Esophagus muscularis mucosa (tissue), 4 donors: ENCODE data around the gene PAQR5. TPM values are rescaled to one million over a fixed set of nuclear protein-coding genes. Genes with fewer than 3 reads are reported as not detected.

Experiments
- DNase-seq: peaks from one replicate; pipeline ENCODE4 v3.0.0-alpha.2; 2017; ENCODE audit errors: extremely low spot score
- H3K27ac ChIP-seq, 4 donors: fragments of 200-600 bp; sonication (generic); replicated peaks in 1 of 4; 1 replicate in 3 of 4; 2 replicates in 1 of 4; pipeline ENCODE4 v1.5.1; 2016 to 2019; ENCODE audit warnings: mild to moderate bottlenecking in 1 of 4
- H3K27me3 ChIP-seq, 4 donors: fragments of 200-600 bp; sonication (generic); one replicate each; pipeline versions ENCODE4 v1.5.1 to v1.6.0; 2016 to 2019
- H3K36me3 ChIP-seq, 4 donors: fragments of 200-600 bp; sonication (generic); one replicate each; pipeline ENCODE4 v1.5.1; 2016 to 2019
- H3K4me1 ChIP-seq, 4 donors: fragments of 200-600 bp; sonication (generic); one replicate each; pipeline ENCODE4 v1.5.1; 2016 to 2019
- H3K4me3 ChIP-seq, 4 donors: fragments of 200-600 bp; sonication (generic); 1 replicate in 2 of 4; 2 replicates in 2 of 4; pipeline ENCODE4 v1.5.1; 2016 to 2019; ENCODE audit warnings: mild to moderate bottlenecking in 4 of 4, moderate library complexity in 1 of 4
- H3K9me3 ChIP-seq, 4 donors: fragments of 200-600 bp; sonication (generic); 1 replicate in 3 of 4; 2 replicates in 1 of 4; pipeline ENCODE4 v1.5.1; 2016 to 2019
- CTCF ChIP-seq, 3 experiments: fragments of 200-600 bp in 2 of 3; fragments of 450-650 bp in 1 of 3; sonication (generic) in 2 of 3; IDR thresholded peaks; one replicate each; pipeline ENCODE4 v1.5.1; 2017 to 2019; ENCODE audit warnings: antibody characterized with exemption in 3 of 3, mild to moderate bottlenecking in 2 of 3, moderate library complexity in 1 of 3
- EP300 ChIP-seq: sonication (generic); formaldehyde crosslinking; IDR thresholded peaks from one replicate; pipeline ENCODE4 v1.6.1; 2017; ENCODE audit warnings: antibody characterized with exemption
- POLR2A ChIP-seq: fragments of 450-650 bp; IDR thresholded peaks from one replicate; pipeline ENCODE4 v1.6.1; 2017; ENCODE audit warnings: antibody characterized with exemption, moderate library complexity, mild to moderate bottlenecking, low read depth
- POLR2AphosphoS5 ChIP-seq, 2 donors: sonication (generic); formaldehyde crosslinking; IDR thresholded peaks; one replicate each; pipeline ENCODE4 v1.6.1; 2017; ENCODE audit warnings: antibody characterized with exemption in 2 of 2
- WGBS: methylation state at CpG from one replicate; pipeline ENCODE4 v1.1.5; 2018; 5-methylcytosine and 5-hydroxymethylcytosine counted together
- intact Hi-C: fragments of 100-400 bp; cut with DNase I; formaldehyde crosslinking; loops from one replicate; pipeline ENCODE4 v1.15.1; 2023
- total RNA-seq, 4 donors: library from RNA; depleted of rRNA; stranded (reverse); fragments of >200 nt; gene quantifications; one replicate each; pipeline versions ENCODE4 v1.1.0 to v1.2.1, GENCODE V29; 2016

PAQR5 gene
- total RNA-seq, 4 donors from 2014 or later, result 0.32 to 3.0 (median 1.5) TPM

GRCh38 chr15:69391046-69391757 is 92.5 kb downstream of the PAQR5 start:
- intact Hi-C loops, result loop anchor here (10.0 kb wide), 1 partner anchor 126 kb away; no protein-coding TSS in a partner anchor
- TF ChIP-seq EP300, result no peak
- no peak for TF ChIP-seq POLR2AphosphoS5 (IDR thresholded peaks at IDR 0.05)
- no peak for TF ChIP-seq POLR2A
- no peak for TF ChIP-seq CTCF (IDR thresholded peaks at IDR 0.05)
- Histone ChIP-seq H3K27me3 (peaks cover 0 to 10% (median 0%) of the 10 kb centered on the region in 4 donors), H3K4me3 (no peak overlapping the region), H3K27ac (no peak overlapping the region), H3K36me3 (no peaks in the 10 kb centered on the region), H3K4me1 (peaks cover 7 to 10% (median 10%) of the 10 kb centered on the region in 4 donors), H3K9me3 (no peaks in the 10 kb centered on the region)
- DNase-seq, result no peak
- WGBS, result 91% methylated on average over 10 of the region's 11 CpGs

- no peak for DNase-seq
- intact Hi-C loops, result loop anchor here (10.0 kb wide), 1 partner anchor 128 kb away; no protein-coding TSS in a partner anchor
- peaks cover 7 to 10% (median 10%) of the 10 kb centered on the region in 4 donors for H3K4me1 ChIP-seq
- H3K9me3 ChIP-seq, result no peaks in the 10 kb centered on the region
- H3K27ac ChIP-seq, result no peak overlapping the region
- WGBS, result 73% methylated on average over 4 of the region's 4 CpGs
- H3K36me3 ChIP-seq, result no peaks in the 10 kb centered on the region
- no peak overlapping the region for H3K4me3 ChIP-seq
- peaks cover 0 to 10% (median 0%) of the 10 kb centered on the region in 4 donors for H3K27me3 ChIP-seq
- TF ChIP-seq POLR2A (no peak), POLR2AphosphoS5 (IDR thresholded peaks at IDR 0.05) (no peak), EP300 (no peak), CTCF (IDR thresholded peaks at IDR 0.05) (no peak)
These were observed 93.6 kb downstream of the PAQR5 start for GRCh38 chr15:69392352-69392751.

- H3K4me3 ChIP-seq, result no peak overlapping the region
- no peak for TF ChIP-seq POLR2A
- no peak for TF ChIP-seq POLR2AphosphoS5 (IDR thresholded peaks at IDR 0.05)
- TF ChIP-seq EP300, result no peak
- no peak for TF ChIP-seq CTCF (IDR thresholded peaks at IDR 0.05)
- no peak for DNase-seq
- H3K27ac ChIP-seq, result no peak overlapping the region
- WGBS, result 63% methylated on average over 11 of the region's 11 CpGs
- peaks cover 7 to 10% (median 10%) of the 10 kb centered on the region in 4 donors for H3K4me1 ChIP-seq
- H3K36me3 ChIP-seq, result no peaks in the 10 kb centered on the region
- H3K9me3 ChIP-seq, result no peaks in the 10 kb centered on the region
- H3K27me3 ChIP-seq, result peaks cover 0 to 10% (median 0%) of the 10 kb centered on the region in 4 donors
- intact Hi-C loops, result loop anchor here (2.0 to 10.0 kb wide), 2 partner anchors 129 to 233 kb away; partner anchors contain the start of gene GLCE
These were observed 95.2 kb downstream of the PAQR5 start for GRCh38 chr15:69393831-69394491.

GRCh38 chr15:69394556-69395282 is 96.0 kb downstream of the PAQR5 start:
- H3K9me3 ChIP-seq, result no peaks in the 10 kb centered on the region
- peak overlapping the region in 3 of 4 donors; percentile 7 to 38 (median 19) for H3K4me3 ChIP-seq
- peaks cover 0 to 10% (median 0%) of the 10 kb centered on the region in 4 donors for H3K27me3 ChIP-seq
- peak; percentile 94 for DNase-seq
- 26% methylated on average over 25 of the region's 36 CpGs for WGBS
- intact Hi-C loops, result loop anchor here (1.0 to 10.0 kb wide), 3 partner anchors 130 to 334 kb away; partner anchors contain the start of gene GLCE
- H3K36me3 ChIP-seq, result no peaks in the 10 kb centered on the region
- no peak overlapping the region for H3K27ac ChIP-seq
- H3K4me1 ChIP-seq, result peaks cover 7 to 10% (median 10%) of the 10 kb centered on the region in 4 donors
- TF ChIP-seq POLR2A (no peak), CTCF (IDR thresholded peaks at IDR 0.05) (peak; percentile 90 to 98 (median 97)), EP300 (no peak)
